Large intestine (tissue), 3 donors: Measurements from ENCODE around the gene IL31RA. TPM values are rescaled to one million over a fixed set of nuclear protein-coding genes. Genes with fewer than 3 reads are reported as not detected.
A peak's percentile ranks its signal among the peaks of the same experiment; 100 is the strongest.
"Not testable (repeated sequence)": the region's sequence is repeated elsewhere in the genome, so short reads cannot be mapped to it uniquely, and the experiment has no call there.

Source experiments
- DNase-seq, 2 donors: peaks; one replicate each; pipeline versions ENCODE4 v3.0.0 to v3.0.0-alpha.2; 2013
- H3K27ac ChIP-seq: one replicate; pipeline ENCODE4 v1.5.1; 2013; ENCODE audit warnings: low read length
- H3K27me3 ChIP-seq: 2 replicates; pipeline ENCODE4 v1.6.1; 2013; ENCODE audit warnings: low read length; ENCODE audit not compliant: control insufficient read depth, insufficient read depth
- H3K36me3 ChIP-seq: 2 replicates; pipeline ENCODE4 v1.6.1; 2013; ENCODE audit warnings: low read length; ENCODE audit not compliant: control insufficient read depth, insufficient read depth
- H3K4me1 ChIP-seq: one replicate; pipeline ENCODE4 v1.6.1; 2013; ENCODE audit warnings: low read length; ENCODE audit not compliant: control insufficient read depth, insufficient read depth
- H3K4me3 ChIP-seq: one replicate; pipeline ENCODE4 v1.5.1; 2013; ENCODE audit warnings: low read length
- H3K9me3 ChIP-seq: one replicate; pipeline ENCODE4 v1.6.1; 2013; ENCODE audit warnings: mild to moderate bottlenecking, low read depth, low read length, moderate library complexity; ENCODE audit not compliant: control insufficient read depth
- WGBS: methylation state at CpG from one replicate; pipeline ENCODE4 v1.1.5; 2013; ENCODE audit warnings: low lambda C conversion rate; ENCODE audit not compliant: insufficient coverage; 5-methylcytosine and 5-hydroxymethylcytosine counted together
- polyA plus RNA-seq: library from polyadenylated mRNA; unstranded; fragments of 120-200 nt; gene quantifications from one replicate; pipeline ENCODE4 v1.2.1, GENCODE V29; 2013

The IL31RA gene
- polyA plus RNA-seq, 1 donor = 0.03 TPM

- Histone ChIP-seq H3K9me3 (peaks cover 3% of the 10 kb centered on the region), H3K4me1 (peaks cover 19% of the 10 kb centered on the region), H3K36me3 (peaks cover 11% of the 10 kb centered on the region), H3K4me3 (no peak overlapping the region), H3K27me3 (no peaks in the 10 kb centered on the region), H3K27ac (no peak overlapping the region)
- no peak for DNase-seq
- WGBS = 100% methylated on average over 4 of the region's 6 CpGs
These were observed 84.2 kb downstream of the IL31RA start for GRCh38 chr5:55935371-55935770.

GRCh38 chr5:55936100-55936693 lies 85.0 kb downstream of the IL31RA start:
- Histone ChIP-seq H3K36me3 (peaks cover 19% of the 10 kb centered on the region), H3K4me3 (no peak overlapping the region), H3K27me3 (no peaks in the 10 kb centered on the region), H3K4me1 (peaks cover 19% of the 10 kb centered on the region), H3K27ac (no peak overlapping the region), H3K9me3 (peaks cover 3% of the 10 kb centered on the region)
- 83% methylated on average over 1 of the region's 3 CpGs for WGBS
- peak; percentile 68 to 76 for DNase-seq

GRCh38 chr5:55937598-55937997 lies 86.4 kb downstream of the IL31RA start:
- DNase-seq = not testable (repeated sequence)
- peaks cover 26% of the 10 kb centered on the region for H3K36me3 ChIP-seq

GRCh38 chr5:55941154-55941553 lies 90.0 kb downstream of the IL31RA start:
- H3K36me3 ChIP-seq = peaks cover 28% of the 10 kb centered on the region
- not testable (repeated sequence) for H3K4me3 ChIP-seq, H3K4me1 ChIP-seq, H3K9me3 ChIP-seq, DNase-seq, H3K27me3 ChIP-seq, H3K27ac ChIP-seq
- WGBS = no CpG with 5 or more reads among the region's 4 CpGs

More at GRCh38 chr5:55937598-55937997, 86.4 kb downstream of the IL31RA start:
- H3K27ac ChIP-seq, H3K4me3 ChIP-seq, H3K27me3 ChIP-seq, H3K9me3 ChIP-seq: not testable (repeated sequence)
- peaks cover 19% of the 10 kb centered on the region for H3K4me1 ChIP-seq

- H3K9me3 ChIP-seq = no peaks in the 10 kb centered on the region
- no peaks in the 10 kb centered on the region for H3K27me3 ChIP-seq
- peaks cover 60% of the 10 kb centered on the region for H3K36me3 ChIP-seq
- H3K4me3 ChIP-seq = no peak overlapping the region
- H3K4me1 ChIP-seq = no peaks in the 10 kb centered on the region
- no peak for DNase-seq
- no CpG with 5 or more reads among the region's 1 CpG for WGBS
- H3K27ac ChIP-seq = no peak overlapping the region
These were observed 108.1 kb downstream of the IL31RA start for GRCh38 chr5:55959208-55959607.

GRCh38 chr5:55960779-55961178 lies 109.6 kb downstream of the IL31RA start:
- Histone ChIP-seq H3K36me3 (peaks cover 45% of the 10 kb centered on the region), H3K27ac (no peak overlapping the region), H3K4me3 (no peak overlapping the region), H3K9me3 (no peaks in the 10 kb centered on the region), H3K27me3 (no peaks in the 10 kb centered on the region), H3K4me1 (no peaks in the 10 kb centered on the region)
- DNase-seq = no peak
- WGBS = no CpG with 5 or more reads among the region's 7 CpGs

GRCh38 chr5:55965525-55965924 lies 114.4 kb downstream of the IL31RA start:
- Histone ChIP-seq H3K4me1 (no peaks in the 10 kb centered on the region), H3K27me3 (no peaks in the 10 kb centered on the region), H3K36me3 (peaks cover 30% of the 10 kb centered on the region), H3K27ac (no peak overlapping the region), H3K9me3 (no peaks in the 10 kb centered on the region), H3K4me3 (no peak overlapping the region)
- WGBS = 88% methylated on average over 3 of the region's 6 CpGs
- no peak for DNase-seq

GRCh38 chr5:55966284-55966683 lies 115.1 kb downstream of the IL31RA start:
- Histone ChIP-seq H3K27me3 (no peaks in the 10 kb centered on the region), H3K36me3 (peaks cover 23% of the 10 kb centered on the region), H3K27ac (no peak overlapping the region)

GRCh38 chr5:55969956-55970355 lies 118.8 kb downstream of the IL31RA start:
- Histone ChIP-seq H3K4me3 (no peak overlapping the region), H3K9me3 (peaks cover 2% of the 10 kb centered on the region), H3K27me3 (no peaks in the 10 kb centered on the region), H3K36me3 (peaks cover 17% of the 10 kb centered on the region), H3K27ac (no peak overlapping the region), H3K4me1 (peaks cover 10% of the 10 kb centered on the region)
- no peak for DNase-seq
- whole genome bisulfite sequencing = no CpG with 5 or more reads among the region's 1 CpG

More at GRCh38 chr5:55966284-55966683, 115.1 kb downstream of the IL31RA start:
- Histone ChIP-seq H3K4me3 (no peak overlapping the region), H3K4me1 (no peaks in the 10 kb centered on the region), H3K9me3 (no peaks in the 10 kb centered on the region)
- no peak for DNase-seq
